Measurements from ENCODE around the gene ATG5.

The ATG5 gene

DNA sequence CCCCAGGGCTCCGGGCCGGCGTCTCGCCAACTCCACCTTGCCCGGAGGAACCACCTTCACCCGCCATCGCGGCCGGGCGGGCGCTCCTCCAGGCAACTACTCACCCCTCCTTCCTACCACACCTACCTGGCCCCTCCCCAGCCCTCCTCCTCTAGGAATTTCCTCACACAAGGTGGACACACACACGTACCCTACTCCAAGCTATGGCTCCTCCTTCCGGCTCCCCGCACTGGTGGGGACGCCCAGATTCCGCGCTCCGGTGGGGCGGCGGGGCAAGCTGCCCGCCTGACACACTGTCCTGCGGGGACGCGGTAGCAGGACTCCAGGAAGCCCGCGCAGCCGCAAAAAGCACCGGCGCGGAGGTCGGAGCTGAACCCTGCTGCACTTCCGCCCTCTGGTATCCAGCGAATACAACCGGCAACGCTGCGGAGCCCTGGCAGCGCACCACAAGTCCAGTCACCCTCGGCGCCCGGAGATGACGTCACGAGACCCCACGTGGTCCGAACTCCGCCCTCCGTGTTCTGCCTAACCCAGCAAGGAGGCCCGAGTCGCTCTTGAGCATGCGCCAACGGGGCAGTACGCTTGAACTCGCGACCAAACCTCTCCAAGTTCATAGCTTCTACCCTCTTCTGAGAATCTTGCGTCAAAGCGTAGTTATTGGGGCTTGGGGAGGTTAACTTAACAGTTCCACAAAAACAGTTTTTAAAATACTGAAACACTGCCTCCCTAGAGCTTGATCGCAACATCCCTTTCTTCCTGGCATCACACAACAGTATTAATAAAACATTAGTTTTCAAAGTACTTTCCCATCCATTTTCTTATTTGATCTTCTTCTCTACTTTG, at the start of gene ATG5:
TSS of gene ATG5 (minus strand) at position 425 of the 843 bp plus-strand sequence. CDS start 9,552 bp downstream, outside the sequence.
- DNase-seq = peak; percentile 100

DNA sequence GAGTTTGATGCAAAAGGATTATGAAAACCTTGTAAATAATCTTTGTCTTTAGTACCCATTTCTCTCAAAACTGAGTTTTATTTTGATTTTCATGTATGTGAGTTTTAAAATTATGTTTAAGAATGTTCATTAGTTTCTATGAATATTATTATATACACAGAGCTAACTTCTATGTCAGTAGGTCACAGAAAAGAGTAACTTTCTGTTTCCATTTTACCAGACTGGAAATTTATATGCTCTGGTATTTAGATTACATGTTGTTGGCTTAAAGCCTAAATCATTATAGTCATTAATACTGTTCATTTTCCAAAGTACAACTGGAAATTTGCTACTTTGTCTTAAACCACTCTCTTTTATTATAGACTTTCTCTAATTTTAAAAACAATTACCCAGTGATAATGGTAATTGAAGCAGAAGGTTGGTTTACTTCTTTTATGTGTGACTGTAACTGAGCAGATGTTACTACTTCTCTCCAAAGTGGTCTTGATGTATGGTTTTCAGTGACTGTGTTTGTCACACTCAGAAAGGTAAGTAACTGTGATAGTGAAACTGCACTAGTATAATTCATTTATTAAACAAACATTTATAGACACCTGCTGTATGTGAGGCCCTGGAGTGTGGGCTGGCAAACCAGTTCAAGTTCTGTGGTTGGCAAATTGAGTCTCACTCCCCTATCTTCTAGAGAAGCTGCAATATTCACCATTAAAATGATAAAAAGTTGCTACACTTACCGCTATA, 48.1 kb upstream of the ATG5 start:
- DNase-seq = no peak

DNA sequence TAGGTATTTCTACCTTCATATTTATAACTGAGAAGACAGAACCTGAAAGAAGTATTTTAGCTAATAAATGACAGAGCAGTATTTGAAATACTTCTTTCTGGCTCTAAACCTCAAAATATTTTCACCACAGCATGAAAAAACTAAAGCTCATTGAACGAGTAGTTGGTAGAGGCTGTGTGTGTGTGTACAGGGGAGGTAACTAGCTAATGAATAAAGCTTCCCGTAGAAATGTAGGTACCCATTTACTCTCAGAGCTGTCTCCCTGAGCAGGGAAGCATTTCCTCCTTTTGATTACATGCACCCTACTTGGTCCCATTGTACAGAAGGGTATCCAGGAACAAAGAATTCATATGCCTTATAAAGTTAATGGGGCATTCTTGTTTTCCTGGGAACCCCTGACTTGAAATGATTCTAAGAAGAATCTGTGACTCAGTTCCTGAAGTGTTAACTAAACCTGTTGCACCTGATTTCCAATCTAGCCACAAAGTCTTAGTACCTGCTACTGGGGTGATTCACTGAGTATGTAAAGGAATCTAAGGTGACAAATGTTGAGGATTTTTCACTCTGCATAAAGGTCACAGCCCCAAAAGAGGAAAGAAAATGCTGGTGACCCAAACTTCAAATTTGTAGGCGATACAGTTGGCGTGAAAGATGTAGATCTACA, 47.4 kb upstream of the ATG5 start:
- no peak for DNase-seq

DNA sequence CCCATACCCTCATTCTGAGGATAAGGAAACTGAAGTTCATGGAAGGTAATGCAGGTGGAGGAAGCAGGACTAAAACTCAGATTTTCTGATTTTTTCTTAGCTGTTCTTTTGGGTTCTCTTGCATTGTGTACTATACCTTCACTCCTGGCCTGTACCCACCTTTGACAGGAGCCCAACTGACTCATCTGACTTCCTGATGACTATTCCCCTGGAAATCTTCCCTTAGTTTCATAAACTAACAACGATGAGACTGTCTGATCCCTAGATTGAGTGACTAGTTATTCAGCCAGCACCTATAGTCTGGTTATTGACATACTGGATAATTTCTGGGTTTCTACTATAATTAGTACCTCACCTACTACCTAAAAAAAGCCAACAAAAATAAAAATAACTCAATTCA, 45.1 kb upstream of the ATG5 start:
- DNase-seq = no peak

- no peak for DNase-seq
Observed at GRCh38 chr6:106369739-106370138, 44.2 kb upstream of the ATG5 start.

- no peak for DNase-seq
Observed at GRCh38 chr6:106363401-106364138, 38.0 kb upstream of the ATG5 start.

DNA sequence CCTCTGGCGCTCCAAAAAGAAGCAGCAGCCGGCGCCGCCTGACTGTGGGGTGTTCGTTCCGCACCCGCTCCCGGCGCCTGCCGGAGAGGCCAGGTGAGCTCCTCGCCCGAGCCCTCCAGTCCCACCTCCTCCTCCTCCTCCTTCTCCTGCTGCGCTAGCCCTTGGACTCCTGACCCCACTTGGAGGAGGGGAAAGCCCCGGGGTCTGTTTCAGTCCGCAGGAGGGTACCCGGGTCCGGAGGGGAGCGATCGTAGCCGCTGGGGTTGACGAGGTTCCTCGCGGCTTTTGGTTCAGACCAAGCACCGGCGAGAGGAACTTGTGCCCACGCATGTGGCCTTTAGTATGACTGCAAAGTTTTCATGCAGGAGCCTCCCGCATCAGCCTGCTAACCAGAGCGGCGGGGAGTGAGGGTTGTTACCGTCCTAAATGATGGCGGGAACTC, 35.5 kb upstream of the ATG5 start:
- DNase-seq = peak; percentile 52

DNA sequence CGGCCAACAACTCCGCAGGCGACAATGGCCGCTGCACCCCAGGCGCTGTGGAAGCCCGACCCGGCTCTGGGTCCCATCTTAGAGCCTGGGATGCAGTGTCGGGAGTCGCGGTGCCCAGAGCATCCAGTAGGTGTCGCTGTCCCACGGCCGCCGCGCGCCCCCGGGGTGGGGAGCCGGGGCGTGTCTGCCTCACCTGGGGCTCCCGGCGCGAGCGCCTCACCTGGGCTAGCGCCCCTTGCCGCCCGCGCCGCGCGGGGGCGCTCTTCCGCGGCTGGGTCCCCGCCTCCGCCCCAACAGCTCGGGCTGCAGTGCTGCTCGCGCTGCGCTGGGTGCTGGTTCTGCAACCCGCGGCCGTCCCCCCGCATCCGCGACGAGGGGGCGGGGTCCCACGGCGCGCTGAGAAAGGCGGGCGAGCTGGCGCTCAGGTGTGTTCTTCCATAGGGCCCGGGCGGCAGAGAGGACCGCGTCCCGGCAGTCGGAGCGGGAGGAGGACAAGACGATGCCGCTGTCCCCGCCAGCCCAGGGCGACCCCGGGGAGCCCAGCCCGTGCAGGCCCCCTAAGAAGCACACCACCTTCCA, 34.9 kb upstream of the ATG5 start, which contains the start of gene CRYBG1:
TSS of gene CRYBG1 (plus strand) at position 308 of the 579 bp plus-strand sequence. CDS start at position 500, 192 bp downstream.
- peak; percentile 71 for DNase-seq

- no peak for DNase-seq
Observed at GRCh38 chr6:106359959-106360409, 34.4 kb upstream of the ATG5 start.

DNA sequence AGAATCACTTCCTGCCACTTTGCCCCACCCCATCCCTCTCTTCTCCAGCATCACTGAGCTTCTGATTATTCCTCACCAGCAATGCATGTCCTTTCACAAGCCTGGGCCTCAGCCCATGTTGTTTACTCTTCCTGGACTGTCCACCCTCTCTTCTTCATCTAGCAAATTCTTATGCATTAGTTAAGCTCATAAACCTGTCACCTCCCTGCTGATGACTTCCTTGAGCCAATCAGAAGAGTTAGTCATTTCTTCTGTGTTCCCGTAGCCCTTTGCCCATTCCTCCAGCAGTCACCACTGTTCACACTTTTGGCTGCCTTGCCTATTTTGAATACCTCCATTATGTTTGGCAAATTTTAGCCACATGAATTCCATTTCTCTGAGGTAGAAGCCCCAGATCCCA, 30.8 kb upstream of the ATG5 start:
- no peak for DNase-seq

DNA sequence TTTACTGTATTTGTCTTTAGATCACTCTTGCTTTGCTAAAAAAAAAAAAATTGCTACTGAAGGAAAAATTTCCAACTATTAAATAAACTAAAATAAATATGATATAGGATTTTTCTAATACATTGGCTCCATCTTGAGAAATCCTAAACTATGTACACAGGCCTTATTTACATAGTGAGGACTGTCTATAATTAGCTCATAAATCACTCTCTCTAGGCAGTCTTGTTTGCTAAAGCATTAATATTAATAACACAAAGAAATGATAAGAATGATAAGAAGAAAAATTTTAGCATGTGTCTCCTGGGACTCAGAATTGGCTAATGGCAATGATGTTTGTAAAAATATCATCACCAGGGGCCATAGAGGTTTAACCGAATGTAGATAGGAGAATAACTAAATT, 21.7 kb upstream of the ATG5 start:
- DNase-seq = no peak

GRCh38 chr6:106339334-106340029, 13.9 kb upstream of the ATG5 start:
- DNase-seq = peak; percentile 55

GRCh38 chr6:106334646-106335448, 9.3 kb upstream of the ATG5 start:
- DNase-seq = peak; percentile 49

DNA sequence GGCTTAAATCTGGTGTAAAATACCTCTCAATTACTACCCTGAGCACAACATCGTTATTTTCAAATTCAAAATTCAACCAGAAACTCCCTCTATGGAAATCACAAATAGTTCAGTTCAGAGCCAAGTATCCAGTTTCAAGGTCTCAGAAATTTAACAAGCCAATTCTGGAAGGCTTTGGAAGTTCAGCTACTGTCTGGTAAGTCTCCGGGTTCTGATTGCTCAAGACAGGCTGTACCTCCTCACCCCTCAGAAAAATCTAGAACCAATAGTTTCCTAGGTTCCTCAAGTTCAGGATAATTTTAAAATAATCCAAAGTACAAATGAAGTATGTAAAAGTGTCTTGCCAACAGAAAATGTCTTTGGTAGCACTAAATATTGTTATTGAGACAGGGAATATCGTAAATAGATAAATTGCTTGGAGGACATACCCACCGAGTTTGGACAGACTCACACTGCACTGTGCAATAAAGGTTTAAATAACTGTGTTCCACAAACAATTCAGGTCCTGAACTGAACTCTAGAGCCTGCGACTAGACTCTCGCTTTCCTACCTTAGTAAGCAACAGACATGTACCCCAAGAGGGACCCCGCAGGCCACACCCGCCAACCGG, 729 bp downstream of the ATG5 start:
- DNase-seq = no peak

- DNase-seq = no peak
Observed at GRCh38 chr6:106321940-106322339, 3.6 kb downstream of the ATG5 start.

- no peak for DNase-seq
Observed at GRCh38 chr6:106318851-106319250, 6.7 kb downstream of the ATG5 start.

DNA sequence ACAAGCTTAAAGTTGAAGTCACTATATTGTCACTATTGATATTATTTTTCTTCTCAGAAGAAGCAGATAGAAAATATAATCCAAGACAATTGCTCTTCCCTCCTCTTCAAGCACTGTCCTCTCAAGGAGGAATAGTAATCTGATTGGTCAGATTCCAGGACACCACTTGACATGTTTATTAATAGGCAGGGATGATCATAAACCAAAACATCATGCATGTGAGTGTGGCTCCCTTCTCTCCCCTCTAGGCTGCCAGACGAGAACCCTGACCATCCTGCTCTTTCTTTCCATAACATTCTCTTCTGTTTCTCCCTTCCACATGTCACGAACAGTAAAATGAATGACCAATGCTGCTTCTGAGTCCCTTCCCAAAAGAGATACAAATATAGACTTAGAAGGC, 7.5 kb downstream of the ATG5 start:
- DNase-seq = no peak

- no peak for DNase-seq
Observed at GRCh38 chr6:106316375-106316766, 9.2 kb downstream of the ATG5 start.

DNA sequence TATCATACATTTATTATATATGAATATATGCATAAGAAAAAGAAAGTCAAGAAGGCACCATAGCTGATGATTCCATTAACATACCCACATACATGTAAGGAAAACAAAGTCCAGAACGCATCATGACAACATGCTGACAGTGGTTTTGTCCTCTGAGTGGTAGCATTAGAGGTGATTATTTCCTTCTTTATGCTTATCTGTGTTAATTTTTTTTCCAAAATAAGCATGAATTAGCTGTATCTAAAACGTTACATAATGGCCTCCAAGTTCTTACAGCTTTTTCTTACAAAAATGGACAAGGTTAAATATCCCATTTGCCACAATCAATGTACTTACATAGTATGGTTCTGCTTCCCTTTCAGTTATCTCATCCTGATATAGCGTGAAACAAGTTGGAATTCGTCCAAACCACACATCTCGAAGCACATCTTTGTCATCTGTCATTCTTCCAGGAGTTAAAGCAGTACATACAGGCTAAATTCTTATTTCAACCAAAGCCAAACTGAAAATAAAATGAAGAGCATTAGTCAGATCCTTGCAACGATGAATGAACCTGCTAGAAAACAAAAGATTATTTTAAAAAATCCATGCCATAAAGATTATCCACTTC, 9.7 kb downstream of the ATG5 start:
- DNase-seq = no peak

Measured in stimulated activated CD4-positive, alpha-beta T cell treated with anti-CD3 and anti-CD28 coated beads, Interleukin-15, amount 100 ng/mL, for 24 hours (primary cell).